Gastroesophageal sphincter (tissue), 4 donors: ENCODE results near the gene KRT31. TPM values are rescaled to one million over a fixed set of nuclear protein-coding genes. Genes with fewer than 3 reads are reported as not detected.
"Not testable (repeated sequence)": the region's sequence is repeated elsewhere in the genome, so short reads cannot be mapped to it uniquely, and the experiment has no call there.

Source experiments
- ATAC-seq: fragments of 150-250 bp; one replicate; pipeline ENCODE4 v1.9.1; 2016; ENCODE audit warnings: mild to moderate bottlenecking, moderate library complexity
- H3K27ac ChIP-seq, 4 donors: fragments of 200-600 bp; sonication (generic) in 3 of 4; 1 replicate in 3 of 4; 2 replicates in 1 of 4; pipeline ENCODE4 v1.5.1; 2016 to 2019
- H3K27me3 ChIP-seq: fragments of 200-600 bp; sonication (generic); one replicate; pipeline ENCODE4 v1.5.1; 2019
- H3K36me3 ChIP-seq, 2 donors: fragments of 200-600 bp; sonication (generic); one replicate each; pipeline ENCODE4 v1.5.1; 2019; ENCODE audit warnings: control low read depth in 1 of 2
- H3K4me1 ChIP-seq, 3 donors: fragments of 200-600 bp; sonication (generic); 1 replicate in 2 of 3; 2 replicates in 1 of 3; pipeline ENCODE4 v1.5.1; 2016 to 2019; ENCODE audit warnings: control low read depth in 2 of 3
- H3K4me3 ChIP-seq, 2 donors: fragments of 200-600 bp; sonication (generic); one replicate each; pipeline ENCODE4 v1.5.1; 2019; ENCODE audit warnings: mild to moderate bottlenecking in 1 of 2, moderate library complexity in 1 of 2
- H3K9me3 ChIP-seq, 3 donors: fragments of 200-600 bp; sonication (generic); one replicate each; pipeline ENCODE4 v1.5.1; 2017 to 2019; ENCODE audit warnings: control low read depth in 2 of 3
- CTCF ChIP-seq, 4 experiments: fragments of 200-600 bp in 2 of 4; fragments of 450-650 bp in 2 of 4; sonication (generic) in 1 of 4; IDR thresholded peaks; one replicate each; pipeline ENCODE4 v1.5.1; 2017 to 2019; ENCODE audit warnings: antibody characterized with exemption in 4 of 4, mild to moderate bottlenecking in 2 of 4, moderate library complexity in 2 of 4
- EP300 ChIP-seq: sonication (generic); formaldehyde crosslinking; IDR thresholded peaks from one replicate; pipeline ENCODE4 v1.6.1; 2017; ENCODE audit warnings: antibody characterized with exemption, mild to moderate bottlenecking
- POLR2A ChIP-seq, 2 donors: fragments of 450-650 bp; IDR thresholded peaks; one replicate each; pipeline ENCODE4 v1.6.1; 2017; ENCODE audit warnings: antibody characterized with exemption in 2 of 2, mild to moderate bottlenecking in 2 of 2, moderate library complexity in 1 of 2
- POLR2AphosphoS5 ChIP-seq: sonication (generic); formaldehyde crosslinking; IDR thresholded peaks from one replicate; pipeline ENCODE4 v1.6.1; 2017; ENCODE audit warnings: antibody characterized with exemption
- WGBS, 2 donors: methylation state at CpG; one replicate each; pipeline ENCODE4 v1.1.5; 2018; ENCODE audit warnings: low coverage in 1 of 2; 5-methylcytosine and 5-hydroxymethylcytosine counted together
- total RNA-seq, 4 donors: library from RNA; depleted of rRNA; stranded (reverse); fragments of >200 nt; gene quantifications; one replicate each; pipeline ENCODE4 v1.1.0, GENCODE V29; 2016

The KRT31 gene
- total RNA-seq, 4 donors from 2014 or later = not detected

GRCh38 chr17:41434005-41434404 is 36.6 kb upstream of the KRT31 start:
- H3K9me3 ChIP-seq = no peaks in the 10 kb centered on the region
- no peak overlapping the region for H3K4me3 ChIP-seq
- H3K27ac ChIP-seq = no peak overlapping the region
- no peak for TF ChIP-seq EP300
- no peak for TF ChIP-seq CTCF (IDR thresholded peaks at IDR 0.05)
- no peak for TF ChIP-seq POLR2AphosphoS5
- TF ChIP-seq POLR2A (IDR thresholded peaks at IDR 0.05) = no peak
- H3K4me1 ChIP-seq = peaks cover 0 to 8% (median 0%) of the 10 kb centered on the region in 3 donors
- WGBS, 2 donors = 35 to 45% methylated on average over 2 to 4 of the region's 4 CpGs
- H3K27me3 ChIP-seq = no peaks in the 10 kb centered on the region
- ATAC-seq = no peak
- H3K36me3 ChIP-seq = no peaks in the 10 kb centered on the region

GRCh38 chr17:41433586-41433985 is 36.2 kb upstream of the KRT31 start:
- WGBS, 2 donors = 43 to 45% methylated on average over 4 of the region's 4 CpGs
- Histone ChIP-seq H3K9me3 (no peaks in the 10 kb centered on the region), H3K27ac (no peak overlapping the region), H3K4me3 (no peak overlapping the region), H3K4me1 (peaks cover 0 to 8% (median 0%) of the 10 kb centered on the region in 3 donors), H3K36me3 (no peaks in the 10 kb centered on the region), H3K27me3 (no peaks in the 10 kb centered on the region)
- TF ChIP-seq POLR2A (IDR thresholded peaks at IDR 0.05) (no peak), POLR2AphosphoS5 (no peak), CTCF (IDR thresholded peaks at IDR 0.05) (no peak), EP300 (no peak)
- no peak for ATAC-seq

- 78 to 80% methylated on average over 1 to 9 of the region's 9 CpGs for WGBS, 2 donors
Measured at GRCh38 chr17:41430376-41430775, 33.0 kb upstream of the KRT31 start.

GRCh38 chr17:41429667-41430066 is 32.3 kb upstream of the KRT31 start:
- WGBS, 2 donors = 74 to 80% methylated on average over 1 to 5 of the region's 7 CpGs
- Histone ChIP-seq H3K36me3 (no peaks in the 10 kb centered on the region), H3K27ac (no peak overlapping the region), H3K27me3 (no peaks in the 10 kb centered on the region), H3K4me1 (peaks cover 0 to 5% (median 0%) of the 10 kb centered on the region in 3 donors), H3K9me3 (no peaks in the 10 kb centered on the region), H3K4me3 (no peak overlapping the region)
- no peak for ATAC-seq
- TF ChIP-seq POLR2AphosphoS5 (no peak), EP300 (no peak), CTCF (IDR thresholded peaks at IDR 0.05) (no peak), POLR2A (IDR thresholded peaks at IDR 0.05) (no peak)

More at GRCh38 chr17:41430376-41430775, 33.0 kb upstream of the KRT31 start:
- H3K27ac ChIP-seq, ATAC-seq, H3K4me1 ChIP-seq, H3K4me3 ChIP-seq, H3K36me3 ChIP-seq, H3K27me3 ChIP-seq, H3K9me3 ChIP-seq: not testable (repeated sequence)

- Histone ChIP-seq H3K27ac (no peak overlapping the region), H3K4me3 (no peak overlapping the region), H3K27me3 (no peaks in the 10 kb centered on the region), H3K9me3 (no peaks in the 10 kb centered on the region), H3K36me3 (no peaks in the 10 kb centered on the region), H3K4me1 (no peaks in the 10 kb centered on the region)
- WGBS, 2 donors = 73 to 77% methylated on average over 2 to 4 of the region's 4 CpGs
- no peak for ATAC-seq
- TF ChIP-seq POLR2A (IDR thresholded peaks at IDR 0.05) = no peak
- no peak for TF ChIP-seq POLR2AphosphoS5
- no peak for TF ChIP-seq EP300
- no peak for TF ChIP-seq CTCF (IDR thresholded peaks at IDR 0.05)
Measured at GRCh38 chr17:41428591-41429291, 31.3 kb upstream of the KRT31 start.
